H9 (cell line): Measurements from ENCODE around the gene CTSH. TPM values are rescaled to one million over a fixed set of nuclear protein-coding genes. Genes with fewer than 3 reads are reported as not detected.

Experiments used
- DNase-seq: peaks from one replicate; pipeline ENCODE4 v3.0.0-alpha.2; 2017
- H2AFZ ChIP-seq: one replicate; pipeline ENCODE4 v1.6.1; 2013; ENCODE audit warnings: mild to moderate bottlenecking, low read length, control low read depth, moderate library complexity
- H2AK5ac ChIP-seq: 2 replicates; pipeline ENCODE4 v1.6.1; 2013; ENCODE audit warnings: low read length, control low read depth, mixed read lengths; ENCODE audit not compliant: insufficient read length
- H2BK120ac ChIP-seq: one replicate; pipeline ENCODE4 v1.6.1; 2013; ENCODE audit warnings: low read depth, mild to moderate bottlenecking, low read length, control low read depth, inconsistent platforms; ENCODE audit not compliant: poor library complexity, severe bottlenecking
- H2BK12ac ChIP-seq: 2 replicates; pipeline ENCODE4 v1.6.1; 2013; ENCODE audit warnings: low read length, control low read depth, mixed read lengths, low read depth; ENCODE audit not compliant: insufficient read length
- H2BK15ac ChIP-seq: 2 replicates; pipeline ENCODE4 v1.6.1; 2013; ENCODE audit warnings: low read depth, low read length, control low read depth
- H2BK20ac ChIP-seq: one replicate; pipeline ENCODE4 v1.6.1; 2013; ENCODE audit warnings: low read depth, mild to moderate bottlenecking, low read length, control low read depth, inconsistent platforms; ENCODE audit not compliant: poor library complexity, severe bottlenecking
- H2BK5ac ChIP-seq: 2 replicates; pipeline ENCODE4 v1.6.1; 2013; ENCODE audit warnings: low read length, control low read depth, mixed read lengths; ENCODE audit not compliant: insufficient read length
- H3K14ac ChIP-seq: 2 replicates; pipeline ENCODE4 v1.6.1; 2013; ENCODE audit warnings: low read length, control low read depth; ENCODE audit not compliant: insufficient read depth
- H3K18ac ChIP-seq: 2 replicates; pipeline ENCODE4 v1.6.1; 2013; ENCODE audit warnings: low read depth, mild to moderate bottlenecking, mixed read lengths, low read length, control low read depth; ENCODE audit not compliant: insufficient read length
- H3K23ac ChIP-seq: 2 replicates; pipeline ENCODE4 v1.6.1; 2013; ENCODE audit warnings: low read length, control low read depth, mixed read lengths, low read depth; ENCODE audit not compliant: insufficient read length
- H3K23me2 ChIP-seq: 2 replicates; pipeline ENCODE4 v1.6.1; 2013; ENCODE audit warnings: low read depth, mild to moderate bottlenecking, mixed read lengths, low read length, control low read depth; ENCODE audit not compliant: insufficient read length, poor library complexity, severe bottlenecking
- H3K27ac ChIP-seq: 2 replicates; pipeline ENCODE4 v1.5.1; 2013; ENCODE audit warnings: low read length, control low read depth, mixed read lengths, low read depth; ENCODE audit not compliant: insufficient read length
- H3K27me3 ChIP-seq: 2 replicates; pipeline ENCODE4 v1.6.1; 2013; ENCODE audit warnings: low read length, control low read depth, inconsistent platforms; ENCODE audit not compliant: insufficient read depth
- H3K4ac ChIP-seq: 2 replicates; pipeline ENCODE4 v1.6.1; 2013; ENCODE audit warnings: low read depth, mild to moderate bottlenecking, control low read depth, inconsistent platforms, low read length, moderate library complexity
- H3K4me1 ChIP-seq: 2 replicates; pipeline ENCODE4 v1.6.1; 2013; ENCODE audit warnings: low read length, control low read depth, inconsistent platforms; ENCODE audit not compliant: insufficient read depth
- H3K4me2 ChIP-seq: 2 replicates; pipeline ENCODE4 v1.6.1; 2013; ENCODE audit warnings: low read length, control low read depth, mixed read lengths; ENCODE audit not compliant: insufficient read length, insufficient read depth
- H3K56ac ChIP-seq: 2 replicates; pipeline ENCODE4 v1.6.1; 2013; ENCODE audit warnings: low read depth, mild to moderate bottlenecking, mixed read lengths, low read length, control low read depth; ENCODE audit not compliant: insufficient read length
- H3K79me1 ChIP-seq: 2 replicates; pipeline ENCODE4 v1.6.1; 2013; ENCODE audit warnings: low read depth, mild to moderate bottlenecking, moderate library complexity, low read length, control low read depth, inconsistent platforms; ENCODE audit not compliant: insufficient read depth, poor library complexity, severe bottlenecking
- H3K79me2 ChIP-seq: 2 replicates; pipeline ENCODE4 v1.6.1; 2013; ENCODE audit warnings: low read length, control low read depth, inconsistent platforms; ENCODE audit not compliant: insufficient read depth
- H3K9ac ChIP-seq: 2 replicates; pipeline ENCODE4 v1.6.1; 2013; ENCODE audit warnings: low read length, control low read depth, mixed read lengths; ENCODE audit not compliant: insufficient read length; ENCODE audit errors: extremely low read depth
- H3K9me3 ChIP-seq: one replicate; pipeline ENCODE4 v1.6.1; 2013; ENCODE audit warnings: low read depth, low read length, inconsistent platforms; ENCODE audit not compliant: control insufficient read depth
- H3T11ph ChIP-seq: one replicate; pipeline ENCODE4 v1.6.1; 2013; ENCODE audit warnings: mild to moderate bottlenecking, low read length, control low read depth, inconsistent platforms
- H4K20me1 ChIP-seq: one replicate; pipeline ENCODE4 v1.6.1; 2013; ENCODE audit not compliant: control insufficient read depth, insufficient read length, insufficient read depth
- H4K5ac ChIP-seq: 2 replicates; pipeline ENCODE4 v1.6.1; 2013; ENCODE audit warnings: low read depth, mild to moderate bottlenecking, mixed read lengths, low read length, control low read depth; ENCODE audit not compliant: insufficient read length
- H4K8ac ChIP-seq: replicated peaks from 2 replicates; pipeline ENCODE4 v1.6.1; 2013; ENCODE audit warnings: low read length, control low read depth, mixed read lengths, low read depth; ENCODE audit not compliant: insufficient read length
- H4K91ac ChIP-seq: 2 replicates; pipeline ENCODE4 v1.6.1; 2013; ENCODE audit warnings: low read depth, mild to moderate bottlenecking, moderate library complexity, mixed read lengths, low read length, control low read depth; ENCODE audit not compliant: insufficient read length
- H3K27ac Mint-ChIP-seq, 3 experiments: 2 replicates in 2 of 3; 3 replicates in 1 of 3; pipeline ENCODE4 v1.8.0; 2020 to 2021; ENCODE audit warnings: mixed read lengths in 3 of 3, mild to moderate bottlenecking in 1 of 3, moderate library complexity in 1 of 3
- H3K27me3 Mint-ChIP-seq: 2 replicates; pipeline ENCODE4 v1.8.0; 2021; ENCODE audit warnings: low read depth, mild to moderate bottlenecking, moderate library complexity, mixed read lengths
- H3K36me3 Mint-ChIP-seq, 3 experiments: 2 replicates in 2 of 3; 3 replicates in 1 of 3; pipeline ENCODE4 v1.8.0; 2020 to 2021; ENCODE audit warnings: low read depth in 3 of 3, mixed read lengths in 3 of 3; ENCODE audit not compliant: insufficient read depth in 1 of 3
- H3K4me1 Mint-ChIP-seq, 2 experiments: 2 replicates each; pipeline ENCODE4 v1.8.0; 2020; ENCODE audit warnings: mixed read lengths in 2 of 2
- H3K4me3 Mint-ChIP-seq, 2 experiments: 2 replicates in 1 of 2; 3 replicates in 1 of 2; pipeline ENCODE4 v1.8.0; 2020 to 2021; ENCODE audit warnings: mild to moderate bottlenecking in 2 of 2, mixed read lengths in 2 of 2, moderate library complexity in 1 of 2
- H3K9me3 Mint-ChIP-seq, 2 experiments: 2 replicates in 1 of 2; 3 replicates in 1 of 2; pipeline ENCODE4 v1.8.0; 2020; ENCODE audit warnings: mild to moderate bottlenecking in 2 of 2, mixed read lengths in 2 of 2, moderate library complexity in 1 of 2
- WGBS: extraction: QIAGEN DNeasy Blood & Tissue Kit; methylation state at CpG from one replicate; pipeline ENCODE4 v1.1.7; 2013; ENCODE audit warnings: missing lambda C conversion rate, low lambda C conversion rate, mixed read lengths; ENCODE audit not compliant: insufficient read length; ENCODE audit errors: extremely low coverage; 5-methylcytosine and 5-hydroxymethylcytosine counted together
- total RNA-seq: library from RNA; stranded (reverse); gene quantifications from 2 replicates; pipeline ENCODE4 v1.2.1, GENCODE V29; 2021
- TF ChIP-seq, protein P1 (sequence below): fragments of 200-600 bp; sonication (generic); conservative IDR thresholded peaks from 3 replicates; pipeline ENCODE4 v1.8.0; 2021; ENCODE audit warnings: antibody characterized with exemption, mild to moderate bottlenecking

The CTSH gene
- total RNA-seq, 1 experiment from 2014 or later = 15.5 TPM

DNA sequence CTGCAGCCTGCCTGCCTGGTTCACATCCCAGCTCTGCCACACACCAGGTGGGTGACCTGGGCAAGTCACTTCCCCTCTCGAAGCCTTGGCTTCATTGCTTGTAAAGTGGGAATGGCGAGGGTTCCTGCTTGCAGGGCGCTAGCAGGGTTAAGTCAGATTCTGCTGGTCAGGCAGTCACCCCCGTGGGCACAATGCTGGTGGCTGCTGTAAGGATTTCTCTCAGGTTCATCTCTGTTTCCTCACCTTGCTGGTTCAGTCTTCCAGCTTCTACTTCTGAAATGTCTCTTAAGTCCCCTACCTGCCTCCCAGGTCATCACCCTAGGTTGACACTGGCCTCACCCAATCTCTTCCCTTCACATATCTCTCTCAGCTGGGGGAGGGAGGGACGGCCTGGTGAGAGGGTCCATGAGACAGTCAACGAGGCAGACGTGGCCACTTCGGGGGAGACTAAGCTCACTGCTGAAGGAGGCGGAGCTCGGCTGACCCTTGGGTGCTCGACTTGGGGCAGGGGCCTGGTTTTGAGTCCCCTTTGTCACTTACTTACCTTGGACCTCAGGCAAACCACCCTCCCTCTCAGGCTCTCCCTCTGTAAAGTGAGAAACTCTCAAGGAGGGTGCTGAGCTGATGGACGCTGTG lies 11.5 kb downstream of the CTSH start:
- Histone ChIP-seq H4K5ac (no peak overlapping the region), H3K9ac (no peak overlapping the region), H3K79me2 (no peaks in the 10 kb centered on the region), H3K27me3 (no peaks in the 10 kb centered on the region), H2AFZ (no peak overlapping the region), H4K8ac (no peak overlapping the region), H4K91ac (no peak overlapping the region), H3K23ac (no peak overlapping the region), H3K18ac (no peak overlapping the region), H2AK5ac (no peak overlapping the region), H2BK15ac (no peak overlapping the region), H3K4me1 (no peaks in the 10 kb centered on the region), H2BK20ac (no peak overlapping the region), H3K4ac (no peak overlapping the region), H2BK120ac (no peak overlapping the region), H3T11ph (no peak overlapping the region), H4K20me1 (no peaks in the 10 kb centered on the region), H3K27ac (no peak overlapping the region), H3K56ac (no peak overlapping the region), H2BK5ac (no peak overlapping the region), H3K9me3 (no peaks in the 10 kb centered on the region), H2BK12ac (no peak overlapping the region), H3K4me2 (no peak overlapping the region), H3K79me1 (no peaks in the 10 kb centered on the region), H3K14ac (no peak overlapping the region), H3K23me2 (no peaks in the 10 kb centered on the region)
- Mint-ChIP-seq H3K4me1 (peaks cover 4% of the 10 kb centered on the region in 2 experiments; a peak in 2 of 4 replicates), H3K36me3 (peaks cover 0 to 3% (median 0%) of the 10 kb centered on the region in 3 experiments; a peak in 3 of 7 replicates), H3K4me3 (no peak overlapping the region), H3K27me3 (peaks cover 7% of the 10 kb centered on the region), H3K9me3 (no peaks in the 10 kb centered on the region; a peak in 1 of 5 replicates), H3K27ac (peak overlapping the region in 2 of 3 experiments; percentile 31 to 63; a peak in 3 of 7 replicates)
- no peak for DNase-seq
- TF ChIP-seq, protein P1, sequence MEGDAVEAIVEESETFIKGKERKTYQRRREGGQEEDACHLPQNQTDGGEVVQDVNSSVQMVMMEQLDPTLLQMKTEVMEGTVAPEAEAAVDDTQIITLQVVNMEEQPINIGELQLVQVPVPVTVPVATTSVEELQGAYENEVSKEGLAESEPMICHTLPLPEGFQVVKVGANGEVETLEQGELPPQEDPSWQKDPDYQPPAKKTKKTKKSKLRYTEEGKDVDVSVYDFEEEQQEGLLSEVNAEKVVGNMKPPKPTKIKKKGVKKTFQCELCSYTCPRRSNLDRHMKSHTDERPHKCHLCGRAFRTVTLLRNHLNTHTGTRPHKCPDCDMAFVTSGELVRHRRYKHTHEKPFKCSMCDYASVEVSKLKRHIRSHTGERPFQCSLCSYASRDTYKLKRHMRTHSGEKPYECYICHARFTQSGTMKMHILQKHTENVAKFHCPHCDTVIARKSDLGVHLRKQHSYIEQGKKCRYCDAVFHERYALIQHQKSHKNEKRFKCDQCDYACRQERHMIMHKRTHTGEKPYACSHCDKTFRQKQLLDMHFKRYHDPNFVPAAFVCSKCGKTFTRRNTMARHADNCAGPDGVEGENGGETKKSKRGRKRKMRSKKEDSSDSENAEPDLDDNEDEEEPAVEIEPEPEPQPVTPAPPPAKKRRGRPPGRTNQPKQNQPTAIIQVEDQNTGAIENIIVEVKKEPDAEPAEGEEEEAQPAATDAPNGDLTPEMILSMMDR = no peak
- no CpG with 5 or more reads among the region's 12 CpGs for WGBS
